Astrocyte (in vitro differentiated cells and primary cell): Measurements from ENCODE around the gene STAT1. TPM values are rescaled to one million over a fixed set of nuclear protein-coding genes. Genes with fewer than 3 reads are reported as not detected.

Experiments
- DNase-seq: peaks from one replicate; pipeline ENCODE4 v3.0.0-alpha.2; 2010; ENCODE audit warnings: low read depth
- FAIRE-seq: peaks from 2 replicates; lab custom pipeline; 2011; peaks lifted over from hg19 to GRCh38; lab: Jason Lieb, UNC
- H2AFZ ChIP-seq: 2 replicates; pipeline ENCODE4 v1.6.0; 2012; ENCODE audit warnings: low read depth, low read length, inconsistent platforms
- H3K27ac ChIP-seq: 2 replicates; pipeline ENCODE4 v1.5.1; 2011; ENCODE audit warnings: low read depth, low read length, inconsistent platforms
- H3K27me3 ChIP-seq: 2 replicates; pipeline ENCODE4 v1.6.0; 2011; ENCODE audit warnings: low read length, inconsistent platforms; ENCODE audit not compliant: insufficient read depth
- H3K36me3 ChIP-seq: 2 replicates; pipeline ENCODE4 v1.5.1; 2011; ENCODE audit warnings: low read length, inconsistent platforms; ENCODE audit not compliant: insufficient read depth
- H3K4me1 ChIP-seq: 2 replicates; pipeline ENCODE4 v1.5.1; 2011; ENCODE audit warnings: low read length, inconsistent platforms; ENCODE audit not compliant: insufficient read depth
- H3K4me2 ChIP-seq: 2 replicates; pipeline ENCODE4 v1.6.0; 2012; ENCODE audit warnings: low read length, inconsistent platforms
- H3K4me3 ChIP-seq: 2 replicates; pipeline ENCODE4 v1.5.1; 2011; ENCODE audit warnings: low read depth, mild to moderate bottlenecking, low read length, inconsistent platforms; ENCODE audit not compliant: insufficient read depth
- H3K79me2 ChIP-seq: 2 replicates; pipeline ENCODE4 v1.6.0; 2012; ENCODE audit warnings: mild to moderate bottlenecking, low read length, inconsistent platforms; ENCODE audit not compliant: insufficient read depth
- H3K9ac ChIP-seq: 2 replicates; pipeline ENCODE4 v1.6.0; 2012; ENCODE audit warnings: mild to moderate bottlenecking, low read length, inconsistent platforms
- H3K9me3 ChIP-seq: 2 replicates; pipeline ENCODE4 v1.5.1; 2012; ENCODE audit warnings: low read depth, mild to moderate bottlenecking, low read length, inconsistent platforms; ENCODE audit not compliant: insufficient read depth
- H4K20me1 ChIP-seq: 2 replicates; pipeline ENCODE4 v1.6.0; 2012; ENCODE audit warnings: low read length, inconsistent platforms; ENCODE audit not compliant: insufficient read depth
- H3K27ac Mint-ChIP-seq: one replicate; pipeline ENCODE4 v1.8.0; 2021; ENCODE audit warnings: mild to moderate bottlenecking, mixed read lengths; ENCODE audit not compliant: unreplicated experiment
- H3K27me3 Mint-ChIP-seq: one replicate; pipeline ENCODE4 v1.8.0; 2021; ENCODE audit warnings: low read depth, mixed read lengths; ENCODE audit not compliant: unreplicated experiment
- H3K36me3 Mint-ChIP-seq: one replicate; pipeline ENCODE4 v1.8.0; 2021; ENCODE audit warnings: low read depth, mixed read lengths; ENCODE audit not compliant: unreplicated experiment
- H3K4me1 Mint-ChIP-seq: one replicate; pipeline ENCODE4 v1.8.0; 2021; ENCODE audit warnings: low read depth, mixed read lengths; ENCODE audit not compliant: unreplicated experiment
- H3K4me3 Mint-ChIP-seq: one replicate; pipeline ENCODE4 v1.8.0; 2021; ENCODE audit warnings: mild to moderate bottlenecking, moderate library complexity, mixed read lengths; ENCODE audit not compliant: unreplicated experiment
- H3K9me3 Mint-ChIP-seq: one replicate; pipeline ENCODE4 v1.8.0; 2021; ENCODE audit warnings: mild to moderate bottlenecking, mixed read lengths; ENCODE audit not compliant: unreplicated experiment
- EZH2 ChIP-seq: IDR thresholded peaks from 2 replicates; pipeline ENCODE4 v1.6.1; 2012; ENCODE audit warnings: mild to moderate bottlenecking, low read length, inconsistent platforms; ENCODE audit not compliant: insufficient read depth
- total RNA-seq: library from RNA; stranded (reverse); gene quantifications from 2 replicates; pipeline ENCODE4 v1.2.1, GENCODE V29; 2021
- TF ChIP-seq, protein P1 (sequence below): IDR thresholded peaks from 2 replicates; pipeline ENCODE4 v1.5.1; 2011; ENCODE audit warnings: low read depth, mild to moderate bottlenecking, inconsistent platforms, low read length, moderate library complexity; ENCODE audit not compliant: insufficient read depth

STAT1 gene
- total RNA-seq, 1 donor from 2014 or later, result 377 TPM

DNA sequence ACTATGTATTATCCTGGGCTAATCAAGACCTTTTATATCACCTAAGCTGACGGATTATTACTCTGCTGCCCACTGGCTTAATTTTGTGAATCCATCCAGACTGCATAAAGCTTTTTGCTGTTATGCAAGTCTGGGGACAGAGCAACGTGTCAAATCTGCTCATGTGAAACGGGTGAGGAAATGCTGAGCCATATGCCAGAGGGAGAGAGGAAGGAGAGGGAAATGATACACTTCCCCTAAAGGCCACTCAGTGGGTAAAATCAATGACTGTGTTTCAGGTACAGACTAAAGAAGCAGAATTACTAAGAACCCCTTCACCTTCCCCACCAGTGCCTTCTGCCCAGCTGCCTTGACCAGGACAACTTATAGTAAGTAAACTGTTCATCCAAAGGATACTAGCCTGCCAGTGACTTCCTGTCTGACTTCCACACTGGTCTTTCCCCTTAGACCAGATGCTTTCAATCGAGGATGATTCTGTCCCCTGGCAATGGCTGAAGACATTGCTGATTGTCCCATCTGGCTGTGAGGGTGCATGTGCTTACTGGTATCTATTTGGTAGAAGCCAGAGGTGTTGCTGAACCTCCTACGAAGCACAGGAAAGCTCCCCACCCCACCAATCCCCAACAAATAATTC, 43.0 kb downstream of the STAT1 start:
- H3K4me1 Mint-ChIP-seq, result peaks cover 32% of the 10 kb centered on the region
- no peaks in the 10 kb centered on the region for H3K9me3 ChIP-seq
- H3K27me3 Mint-ChIP-seq, result no peaks in the 10 kb centered on the region
- TF ChIP-seq EZH2, result no peak
- TF ChIP-seq, protein P1, sequence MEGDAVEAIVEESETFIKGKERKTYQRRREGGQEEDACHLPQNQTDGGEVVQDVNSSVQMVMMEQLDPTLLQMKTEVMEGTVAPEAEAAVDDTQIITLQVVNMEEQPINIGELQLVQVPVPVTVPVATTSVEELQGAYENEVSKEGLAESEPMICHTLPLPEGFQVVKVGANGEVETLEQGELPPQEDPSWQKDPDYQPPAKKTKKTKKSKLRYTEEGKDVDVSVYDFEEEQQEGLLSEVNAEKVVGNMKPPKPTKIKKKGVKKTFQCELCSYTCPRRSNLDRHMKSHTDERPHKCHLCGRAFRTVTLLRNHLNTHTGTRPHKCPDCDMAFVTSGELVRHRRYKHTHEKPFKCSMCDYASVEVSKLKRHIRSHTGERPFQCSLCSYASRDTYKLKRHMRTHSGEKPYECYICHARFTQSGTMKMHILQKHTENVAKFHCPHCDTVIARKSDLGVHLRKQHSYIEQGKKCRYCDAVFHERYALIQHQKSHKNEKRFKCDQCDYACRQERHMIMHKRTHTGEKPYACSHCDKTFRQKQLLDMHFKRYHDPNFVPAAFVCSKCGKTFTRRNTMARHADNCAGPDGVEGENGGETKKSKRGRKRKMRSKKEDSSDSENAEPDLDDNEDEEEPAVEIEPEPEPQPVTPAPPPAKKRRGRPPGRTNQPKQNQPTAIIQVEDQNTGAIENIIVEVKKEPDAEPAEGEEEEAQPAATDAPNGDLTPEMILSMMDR, result no peak
- FAIRE-seq, result no peak
- H3K27me3 ChIP-seq, result no peaks in the 10 kb centered on the region
- no peaks in the 10 kb centered on the region for H3K9me3 Mint-ChIP-seq
- DNase-seq, result no peak
- H3K36me3 ChIP-seq, result peaks cover 59% of the 10 kb centered on the region
- no peaks in the 10 kb centered on the region for H4K20me1 ChIP-seq
- no peak overlapping the region for H3K27ac ChIP-seq
- no peaks in the 10 kb centered on the region for H3K79me2 ChIP-seq
- H3K4me1 ChIP-seq, result no peaks in the 10 kb centered on the region
- H3K4me2 ChIP-seq, result no peak overlapping the region
- H3K4me3 Mint-ChIP-seq, result no peak overlapping the region
- no peak overlapping the region for H3K4me3 ChIP-seq
- no peak overlapping the region for H3K9ac ChIP-seq
- no peak overlapping the region for H3K27ac Mint-ChIP-seq
- peaks cover 41% of the 10 kb centered on the region for H3K36me3 Mint-ChIP-seq
- H2AFZ ChIP-seq, result no peak overlapping the region

DNA sequence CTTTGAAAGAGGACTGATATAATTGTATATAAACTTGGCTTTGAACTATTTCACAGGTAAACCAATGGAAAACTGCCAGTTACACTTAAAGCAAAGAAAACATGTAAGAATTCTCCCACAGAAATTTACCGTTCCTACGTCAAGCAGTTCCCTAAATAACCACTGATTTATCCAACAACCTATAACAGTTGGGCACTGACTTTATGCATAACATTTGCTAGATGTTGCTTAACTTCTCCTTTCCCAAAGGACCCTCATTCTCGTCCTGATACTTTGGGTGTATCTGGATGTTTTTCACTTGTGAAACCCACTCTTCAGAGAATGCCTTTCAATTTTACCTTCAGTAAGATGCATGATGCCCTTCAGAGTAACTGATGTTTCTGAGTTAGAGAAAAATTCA, 43.8 kb downstream of the STAT1 start:
- Histone ChIP-seq H3K27ac (no peak overlapping the region), H3K9ac (no peak overlapping the region), H3K4me2 (no peak overlapping the region), H3K4me3 (no peak overlapping the region), H3K36me3 (peaks cover 54% of the 10 kb centered on the region), H2AFZ (no peak overlapping the region), H3K9me3 (no peaks in the 10 kb centered on the region), H3K27me3 (no peaks in the 10 kb centered on the region), H3K79me2 (no peaks in the 10 kb centered on the region), H4K20me1 (no peaks in the 10 kb centered on the region), H3K4me1 (no peaks in the 10 kb centered on the region)
- no peak overlapping the region for H3K27ac Mint-ChIP-seq
- peaks cover 35% of the 10 kb centered on the region for H3K36me3 Mint-ChIP-seq
- H3K4me3 Mint-ChIP-seq, result no peak overlapping the region
- H3K4me1 Mint-ChIP-seq, result peaks cover 28% of the 10 kb centered on the region
- H3K27me3 Mint-ChIP-seq, result no peaks in the 10 kb centered on the region
- TF ChIP-seq, protein P1, result no peak
- no peak for TF ChIP-seq EZH2
- DNase-seq (no peak), FAIRE-seq (no peak)
- no peaks in the 10 kb centered on the region for H3K9me3 Mint-ChIP-seq

DNA sequence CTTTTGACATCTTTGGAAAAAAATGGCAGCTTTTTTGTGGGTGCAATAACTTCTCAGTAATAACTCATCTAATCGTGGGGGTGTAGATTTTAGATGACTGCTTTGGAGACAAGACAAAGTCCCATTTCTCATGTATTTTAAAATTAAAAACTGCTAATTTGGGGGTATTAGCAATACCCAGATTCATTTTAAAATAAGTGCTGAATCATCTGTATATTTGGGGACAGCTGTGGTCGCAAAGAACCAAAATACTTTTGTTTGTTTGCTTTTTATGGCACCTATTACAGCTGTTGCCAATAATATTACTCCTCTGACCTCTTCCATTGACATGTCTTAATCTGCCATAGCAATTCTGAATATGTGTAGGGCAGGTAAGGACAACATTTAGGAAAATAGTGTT, 45.4 kb downstream of the STAT1 start:
- no peak for FAIRE-seq
- H3K4me3 Mint-ChIP-seq, result no peak overlapping the region
- no peak for DNase-seq
- H3K9ac ChIP-seq, result no peak overlapping the region
- no peak overlapping the region for H3K27ac Mint-ChIP-seq
- no peaks in the 10 kb centered on the region for H3K79me2 ChIP-seq
- H3K9me3 Mint-ChIP-seq, result no peaks in the 10 kb centered on the region
- H3K27me3 Mint-ChIP-seq, result no peaks in the 10 kb centered on the region
- H3K4me2 ChIP-seq, result no peak overlapping the region
- H3K4me1 Mint-ChIP-seq, result peaks cover 18% of the 10 kb centered on the region
- H3K4me1 ChIP-seq, result no peaks in the 10 kb centered on the region
- no peak overlapping the region for H3K27ac ChIP-seq
- H3K9me3 ChIP-seq, result no peaks in the 10 kb centered on the region
- TF ChIP-seq, protein P1, result no peak
- no peak for TF ChIP-seq EZH2
- no peak overlapping the region for H3K4me3 ChIP-seq
- no peaks in the 10 kb centered on the region for H3K27me3 ChIP-seq
- H3K36me3 ChIP-seq, result peaks cover 52% of the 10 kb centered on the region
- no peaks in the 10 kb centered on the region for H4K20me1 ChIP-seq
- no peak overlapping the region for H2AFZ ChIP-seq
- H3K36me3 Mint-ChIP-seq, result peaks cover 35% of the 10 kb centered on the region
